ENCODE measurements around the gene WDR38. TPM values are rescaled to one million over a fixed set of nuclear protein-coding genes. Genes with fewer than 3 reads are reported as not detected.

The WDR38 gene
- total and polyA plus RNA-seq, 2 of the 13 experiments (the other 11 are each of a cell fraction or from before 2014, with no cell fraction given), result not detected

DNA sequence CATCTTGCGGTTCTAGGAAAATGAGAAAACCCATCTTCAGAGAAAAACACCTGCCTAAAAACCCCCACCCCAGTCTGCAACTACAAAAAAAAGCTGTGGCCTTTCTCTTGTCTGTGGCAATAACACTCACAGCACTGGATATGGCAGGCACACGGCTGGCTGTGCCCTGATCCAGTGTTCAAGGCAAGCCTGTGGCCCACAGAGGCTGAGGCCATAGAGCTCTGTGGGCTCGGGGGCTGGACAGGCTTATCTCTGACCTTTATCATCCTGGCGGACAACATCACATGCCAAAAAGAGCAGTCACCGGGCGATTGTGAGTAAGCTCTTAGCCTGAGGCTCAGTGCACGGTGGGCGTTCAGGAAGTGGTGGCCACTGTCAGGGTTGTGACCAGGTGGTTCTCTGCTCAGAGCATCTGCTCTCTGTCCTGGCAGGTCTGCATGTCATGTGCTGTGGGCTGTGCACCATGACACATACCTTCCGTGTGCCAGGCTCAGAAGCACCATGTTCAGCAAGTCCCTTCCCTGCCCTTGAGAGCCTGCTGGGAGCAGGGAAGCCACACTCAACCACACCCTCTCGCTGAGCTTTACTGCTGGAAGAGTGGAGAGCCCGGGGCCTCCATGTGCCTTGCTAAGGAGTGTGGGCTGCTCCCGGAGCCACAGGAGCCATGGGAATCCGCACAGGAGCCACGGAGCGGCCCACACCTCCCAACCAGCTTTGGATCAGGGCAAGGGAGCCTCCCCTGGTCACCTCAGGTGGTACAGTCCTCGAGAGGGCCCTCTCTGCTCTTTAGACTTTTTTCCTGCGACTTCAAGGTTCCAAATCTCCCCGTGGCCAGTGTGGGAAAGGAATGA lies 34.6 kb upstream of the WDR38 start (continued):
- TF ChIP-seq, protein P1, sequence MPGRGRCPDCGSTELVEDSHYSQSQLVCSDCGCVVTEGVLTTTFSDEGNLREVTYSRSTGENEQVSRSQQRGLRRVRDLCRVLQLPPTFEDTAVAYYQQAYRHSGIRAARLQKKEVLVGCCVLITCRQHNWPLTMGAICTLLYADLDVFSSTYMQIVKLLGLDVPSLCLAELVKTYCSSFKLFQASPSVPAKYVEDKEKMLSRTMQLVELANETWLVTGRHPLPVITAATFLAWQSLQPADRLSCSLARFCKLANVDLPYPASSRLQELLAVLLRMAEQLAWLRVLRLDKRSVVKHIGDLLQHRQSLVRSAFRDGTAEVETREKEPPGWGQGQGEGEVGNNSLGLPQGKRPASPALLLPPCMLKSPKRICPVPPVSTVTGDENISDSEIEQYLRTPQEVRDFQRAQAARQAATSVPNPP (CRISPR knock-in tag; IDR thresholded peaks at IDR 0.05), result no peak
- peak; percentile 23; the same call in 1 of the 2 replicates for TF ChIP-seq FOXC1 (CRISPR knock-in tag; IDR thresholded peaks at IDR 0.05; ENCODE audit: borderline replicate concordance)
- TF ChIP-seq THYN1 (CRISPR knock-in tag; IDR thresholded peaks at IDR 0.05; ENCODE audit: borderline replicate concordance, low read depth), result no peak
- TF ChIP-seq ZNF660 (CRISPR knock-in tag; IDR thresholded peaks at IDR 0.05; ENCODE audit: borderline replicate concordance, low read depth), result no peak
- TF ChIP-seq SRSF9 (IDR thresholded peaks at IDR 0.05; ENCODE audit: borderline replicate concordance, insufficient read depth, low read depth, low read length, poor library complexity, severe bottlenecking), result no peak
- no peak for TF ChIP-seq ZNF33A (CRISPR knock-in tag; IDR thresholded peaks at IDR 0.05; ENCODE audit: borderline replicate concordance)
- TF ChIP-seq KAT7 (CRISPR knock-in tag; IDR thresholded peaks at IDR 0.05; ENCODE audit: borderline replicate concordance), result no peak
- TF ChIP-seq, protein P2, sequence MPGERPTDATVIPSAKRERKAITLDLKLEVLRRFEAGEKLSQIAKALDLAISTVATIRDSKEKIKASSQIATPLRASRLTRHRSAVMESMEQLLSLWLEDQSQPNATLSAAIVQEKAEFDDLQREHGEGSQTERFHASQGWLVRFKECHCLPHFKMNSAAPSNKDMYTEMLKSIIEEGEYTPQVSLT (CRISPR knock-in tag; IDR thresholded peaks at IDR 0.05; ENCODE audit: borderline replicate concordance, low read depth), result no peak
- TF ChIP-seq PHF21A (CRISPR knock-in tag; IDR thresholded peaks at IDR 0.05), result peak; percentile 64
- TF ChIP-seq, protein P3, sequence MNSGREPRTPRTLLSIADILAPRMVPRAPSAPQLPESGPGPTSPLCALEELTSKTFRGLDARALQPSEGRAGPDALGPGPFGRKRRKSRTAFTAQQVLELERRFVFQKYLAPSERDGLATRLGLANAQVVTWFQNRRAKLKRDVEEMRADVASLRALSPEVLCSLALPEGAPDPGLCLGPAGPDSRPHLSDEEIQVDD (CRISPR knock-in tag; IDR thresholded peaks at IDR 0.05; ENCODE audit: borderline replicate concordance), result 0 out of 2 replicates have a peak, but pooled peaks have one; percentile 22
- TF ChIP-seq, protein P4, sequence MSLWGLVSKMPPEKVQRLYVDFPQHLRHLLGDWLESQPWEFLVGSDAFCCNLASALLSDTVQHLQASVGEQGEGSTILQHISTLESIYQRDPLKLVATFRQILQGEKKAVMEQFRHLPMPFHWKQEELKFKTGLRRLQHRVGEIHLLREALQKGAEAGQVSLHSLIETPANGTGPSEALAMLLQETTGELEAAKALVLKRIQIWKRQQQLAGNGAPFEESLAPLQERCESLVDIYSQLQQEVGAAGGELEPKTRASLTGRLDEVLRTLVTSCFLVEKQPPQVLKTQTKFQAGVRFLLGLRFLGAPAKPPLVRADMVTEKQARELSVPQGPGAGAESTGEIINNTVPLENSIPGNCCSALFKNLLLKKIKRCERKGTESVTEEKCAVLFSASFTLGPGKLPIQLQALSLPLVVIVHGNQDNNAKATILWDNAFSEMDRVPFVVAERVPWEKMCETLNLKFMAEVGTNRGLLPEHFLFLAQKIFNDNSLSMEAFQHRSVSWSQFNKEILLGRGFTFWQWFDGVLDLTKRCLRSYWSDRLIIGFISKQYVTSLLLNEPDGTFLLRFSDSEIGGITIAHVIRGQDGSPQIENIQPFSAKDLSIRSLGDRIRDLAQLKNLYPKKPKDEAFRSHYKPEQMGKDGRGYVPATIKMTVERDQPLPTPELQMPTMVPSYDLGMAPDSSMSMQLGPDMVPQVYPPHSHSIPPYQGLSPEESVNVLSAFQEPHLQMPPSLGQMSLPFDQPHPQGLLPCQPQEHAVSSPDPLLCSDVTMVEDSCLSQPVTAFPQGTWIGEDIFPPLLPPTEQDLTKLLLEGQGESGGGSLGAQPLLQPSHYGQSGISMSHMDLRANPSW (CRISPR knock-in tag; IDR thresholded peaks at IDR 0.05; ENCODE audit: borderline replicate concordance), result 0 out of 2 replicates have a peak, but pooled peaks have one; percentile 69
- TF ChIP-seq MYC (CRISPR knock-in tag; IDR thresholded peaks at IDR 0.05; ENCODE audit: borderline replicate concordance), result peak; percentile 75
- TF ChIP-seq ZNF225 (CRISPR knock-in tag; IDR thresholded peaks at IDR 0.05), result peak; percentile 71; the same call in 1 of the 2 replicates
- TF ChIP-seq ZNF530 (CRISPR knock-in tag; IDR thresholded peaks at IDR 0.05; ENCODE audit: low read depth), result no peak
- TF ChIP-seq NRL (CRISPR knock-in tag; IDR thresholded peaks at IDR 0.05; ENCODE audit: borderline replicate concordance), result peak; percentile 60; the same call in 1 of the 2 replicates
- no peak for TF ChIP-seq ZNF205 (CRISPR knock-in tag; IDR thresholded peaks at IDR 0.05)
- TF ChIP-seq GABPA (IDR thresholded peaks at IDR 0.05; ENCODE audit: low read depth, low read length), result no peak
- TF ChIP-seq GABPA (CRISPR knock-in tag; IDR thresholded peaks at IDR 0.05; ENCODE audit: low read depth), result no peak
- TF ChIP-seq RARA (CRISPR knock-in tag; IDR thresholded peaks at IDR 0.05), result peak; percentile 22; the same call in 1 of the 2 replicates
- no peak for TF ChIP-seq ZNF484 (CRISPR knock-in tag; IDR thresholded peaks at IDR 0.05; ENCODE audit: borderline replicate concordance, low read depth)
- TF ChIP-seq, protein P5, sequence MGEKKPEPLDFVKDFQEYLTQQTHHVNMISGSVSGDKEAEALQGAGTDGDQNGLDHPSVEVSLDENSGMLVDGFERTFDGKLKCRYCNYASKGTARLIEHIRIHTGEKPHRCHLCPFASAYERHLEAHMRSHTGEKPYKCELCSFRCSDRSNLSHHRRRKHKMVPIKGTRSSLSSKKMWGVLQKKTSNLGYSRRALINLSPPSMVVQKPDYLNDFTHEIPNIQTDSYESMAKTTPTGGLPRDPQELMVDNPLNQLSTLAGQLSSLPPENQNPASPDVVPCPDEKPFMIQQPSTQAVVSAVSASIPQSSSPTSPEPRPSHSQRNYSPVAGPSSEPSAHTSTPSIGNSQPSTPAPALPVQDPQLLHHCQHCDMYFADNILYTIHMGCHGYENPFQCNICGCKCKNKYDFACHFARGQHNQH (CRISPR knock-in tag; IDR thresholded peaks at IDR 0.05), result 0 out of 2 replicates have a peak, but pooled peaks have one; percentile 18
- TF ChIP-seq RFXAP (CRISPR knock-in tag; IDR thresholded peaks at IDR 0.05; ENCODE audit: borderline replicate concordance), result peak; percentile 56; the same call in 1 of the 2 replicates
